ENCODE measurements around the gene ARHGEF12.

GRCh38 chr11:120494595-120494994 is 158.4 kb downstream of the ARHGEF12 start:
- TF ChIP-seq GATA2 (IDR thresholded peaks at IDR 0.05; ENCODE audit: low read depth, low read length) = no peak
- TF ChIP-seq GATA3 (IDR thresholded peaks at IDR 0.05; ENCODE audit: low read depth, low read length) = no peak

Data from SH-SY5Y (cell line).